ENCODE measurements around the gene POLH.
A peak's percentile ranks its signal among the peaks of the same experiment; 100 is the strongest.

POLH gene

DNA sequence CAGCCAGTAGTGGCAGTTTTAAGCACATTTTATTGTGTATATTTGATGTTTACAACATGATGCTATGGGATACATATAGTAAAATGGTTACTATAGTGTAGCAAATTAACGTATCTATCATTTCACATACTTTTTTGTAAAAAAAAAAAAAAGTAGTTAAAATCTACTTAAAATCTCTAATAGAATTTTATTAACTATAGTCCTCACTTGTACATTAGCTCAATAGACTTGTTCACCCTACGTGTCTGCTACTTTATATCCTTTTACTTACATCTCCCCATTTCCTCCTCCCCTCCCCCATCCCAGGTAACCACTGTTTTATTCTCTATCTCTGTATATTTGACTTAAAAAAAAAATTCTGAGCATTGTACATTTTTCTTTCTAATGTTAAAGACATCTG is 30.0 kb downstream of the POLH start:
- no peak for DNase-seq (ENCODE audit: low read depth, low spot score)

DNA sequence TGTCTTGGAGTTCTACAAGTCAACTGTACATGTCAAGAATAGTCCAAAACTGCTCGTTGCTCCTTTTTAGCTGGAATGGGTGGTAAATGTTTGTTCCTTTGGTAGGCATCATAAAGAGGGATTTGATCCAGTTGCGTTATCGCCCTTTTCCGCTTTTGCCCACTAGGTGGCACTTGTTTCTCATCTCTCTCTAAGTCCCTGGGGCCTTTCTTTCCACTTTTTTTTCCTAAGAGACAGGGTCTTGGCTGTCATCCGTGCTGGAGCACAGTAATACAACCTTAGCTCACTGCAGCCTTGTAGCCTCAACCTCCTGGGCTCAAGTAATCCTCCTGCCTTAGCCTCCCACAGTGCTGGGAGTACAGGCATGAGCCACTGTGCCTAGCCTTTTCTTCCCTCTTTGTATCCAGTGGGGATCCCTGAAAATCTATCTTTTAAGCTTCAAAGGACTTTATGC is 32.4 kb downstream of the POLH start:
- peak; percentile 69 for DNase-seq (ENCODE audit: low read depth, low spot score)

DNA sequence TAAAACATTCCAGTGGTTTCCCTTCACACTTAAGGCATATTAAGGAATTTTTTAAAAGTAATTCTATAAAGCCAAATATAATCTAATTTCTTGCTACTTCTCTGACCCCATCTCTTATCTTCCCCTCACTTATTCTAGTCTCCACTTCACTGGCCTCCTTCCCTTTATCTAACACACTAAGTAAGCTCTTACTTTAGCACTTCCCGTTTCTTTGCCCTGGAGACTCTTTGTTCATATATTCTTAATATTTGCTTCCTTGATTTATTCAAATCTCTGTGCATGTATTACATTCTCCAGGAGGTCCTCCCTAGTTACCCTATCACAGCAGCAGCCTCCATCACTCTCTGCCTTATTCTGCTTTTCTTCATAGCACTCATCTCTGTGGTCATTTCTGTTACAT is 32.8 kb downstream of the POLH start:
- no peak for DNase-seq (ENCODE audit: low read depth, low spot score)

DNA sequence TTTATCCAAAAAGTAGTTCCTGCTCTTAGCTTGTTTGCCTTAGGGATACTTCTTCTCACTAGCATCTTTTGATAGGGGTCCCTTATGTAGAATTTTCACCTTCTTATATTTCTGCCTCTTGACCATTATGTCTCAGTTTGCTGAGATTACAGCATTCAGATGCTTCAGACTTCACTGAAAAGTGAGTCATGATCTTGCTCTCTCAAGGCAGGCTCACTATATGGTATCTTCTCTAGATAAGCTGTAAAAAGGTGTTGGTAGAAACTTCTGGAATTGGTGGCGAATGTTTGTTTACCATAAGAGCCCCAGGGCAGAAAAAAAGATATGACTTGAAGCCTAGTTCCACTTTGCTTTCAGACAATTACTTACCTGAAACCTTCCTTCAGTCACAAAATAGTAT is 33.4 kb downstream of the POLH start:
- no peak for DNase-seq (ENCODE audit: low read depth, low spot score)

DNA sequence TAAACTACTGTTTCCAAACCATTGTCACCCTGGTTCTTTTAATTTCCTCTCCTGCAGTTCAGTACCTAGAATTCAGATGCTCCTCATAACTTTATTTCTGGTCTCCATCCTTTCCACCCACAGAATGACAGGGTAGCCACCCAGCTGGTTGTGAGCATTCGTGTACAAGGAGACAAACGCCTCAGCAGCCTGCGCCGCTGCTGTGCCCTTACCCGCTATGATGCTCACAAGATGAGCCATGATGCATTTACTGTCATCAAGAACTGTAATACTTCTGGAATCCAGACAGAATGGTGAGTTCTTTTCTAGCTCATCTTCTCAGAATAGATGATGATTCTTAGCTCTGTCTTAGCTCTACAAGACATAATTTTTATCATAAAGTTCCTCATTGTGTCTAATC is 34.4 kb downstream of the POLH start:
- DNase-seq (ENCODE audit: low read depth, low spot score), result no peak

DNA sequence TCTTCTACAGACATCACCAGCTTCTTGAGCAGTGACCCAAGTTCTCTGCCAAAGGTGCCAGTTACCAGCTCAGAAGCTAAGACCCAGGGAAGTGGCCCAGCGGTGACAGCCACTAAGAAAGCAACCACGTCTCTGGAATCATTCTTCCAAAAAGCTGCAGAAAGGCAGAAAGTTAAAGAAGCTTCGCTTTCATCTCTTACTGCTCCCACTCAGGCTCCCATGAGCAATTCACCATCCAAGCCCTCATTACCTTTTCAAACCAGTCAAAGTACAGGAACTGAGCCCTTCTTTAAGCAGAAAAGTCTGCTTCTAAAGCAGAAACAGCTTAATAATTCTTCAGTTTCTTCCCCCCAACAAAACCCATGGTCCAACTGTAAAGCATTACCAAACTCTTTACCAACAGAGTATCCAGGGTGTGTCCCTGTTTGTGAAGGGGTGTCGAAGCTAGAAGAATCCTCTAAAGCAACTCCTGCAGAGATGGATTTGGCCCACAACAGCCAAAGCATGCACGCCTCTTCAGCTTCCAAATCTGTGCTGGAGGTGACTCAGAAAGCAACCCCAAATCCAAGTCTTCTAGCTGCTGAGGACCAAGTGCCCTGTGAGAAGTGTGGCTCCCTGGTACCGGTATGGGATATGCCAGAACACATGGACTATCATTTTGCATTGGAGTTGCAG is 37.9 kb downstream of the POLH start:
- no peak for DNase-seq (ENCODE audit: low read depth, low spot score)

DNA sequence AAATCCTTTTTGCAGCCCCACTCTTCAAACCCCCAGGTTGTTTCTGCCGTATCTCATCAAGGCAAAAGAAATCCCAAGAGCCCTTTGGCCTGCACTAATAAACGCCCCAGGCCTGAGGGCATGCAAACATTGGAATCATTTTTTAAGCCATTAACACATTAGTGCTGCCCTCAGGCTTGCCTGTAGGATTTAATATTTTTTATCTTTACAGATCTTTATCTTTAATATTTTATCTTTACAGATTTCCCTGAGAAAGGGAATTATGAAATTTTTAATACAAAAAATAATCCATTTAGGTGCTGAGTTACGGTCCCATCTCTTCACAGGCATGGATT is 38.4 kb downstream of the POLH start:
- DNase-seq (ENCODE audit: low read depth, low spot score), result no peak

DNA sequence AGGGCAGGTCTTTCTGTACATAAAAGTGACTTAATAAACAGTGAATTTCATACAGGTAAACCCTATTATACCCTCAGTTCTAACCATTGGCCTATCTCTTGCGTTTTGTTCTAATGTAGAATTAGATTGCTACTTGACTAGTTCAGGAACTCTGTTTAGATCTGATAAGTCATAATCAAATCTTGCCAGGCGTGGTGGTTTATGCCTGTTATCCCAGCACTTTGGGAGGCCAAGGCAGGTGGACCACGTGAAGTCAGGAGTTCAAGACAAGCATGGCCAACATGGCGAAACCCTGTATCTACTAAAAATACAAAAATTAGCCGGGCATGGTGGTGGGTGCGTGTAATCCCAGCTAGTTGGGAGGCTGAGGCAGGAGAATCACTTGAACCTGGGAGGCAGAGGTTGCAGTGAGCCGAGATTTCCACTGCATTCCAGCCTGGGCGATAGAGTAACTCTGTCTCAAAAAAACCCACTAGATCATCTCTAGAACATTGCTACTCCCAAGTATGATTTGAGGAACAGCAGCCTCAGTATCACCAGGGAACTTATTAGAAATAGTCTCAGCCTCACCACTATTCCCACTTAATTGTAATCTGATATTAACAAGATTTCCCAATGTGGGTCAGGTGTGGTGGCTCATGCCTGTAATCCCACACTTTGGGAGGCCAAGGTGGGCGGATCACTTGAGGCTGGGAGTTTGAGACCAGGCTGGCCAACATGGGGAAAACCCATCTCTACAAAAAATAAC is 40.9 kb downstream of the POLH start:
- no peak for DNase-seq (ENCODE audit: low read depth, low spot score)

DNA sequence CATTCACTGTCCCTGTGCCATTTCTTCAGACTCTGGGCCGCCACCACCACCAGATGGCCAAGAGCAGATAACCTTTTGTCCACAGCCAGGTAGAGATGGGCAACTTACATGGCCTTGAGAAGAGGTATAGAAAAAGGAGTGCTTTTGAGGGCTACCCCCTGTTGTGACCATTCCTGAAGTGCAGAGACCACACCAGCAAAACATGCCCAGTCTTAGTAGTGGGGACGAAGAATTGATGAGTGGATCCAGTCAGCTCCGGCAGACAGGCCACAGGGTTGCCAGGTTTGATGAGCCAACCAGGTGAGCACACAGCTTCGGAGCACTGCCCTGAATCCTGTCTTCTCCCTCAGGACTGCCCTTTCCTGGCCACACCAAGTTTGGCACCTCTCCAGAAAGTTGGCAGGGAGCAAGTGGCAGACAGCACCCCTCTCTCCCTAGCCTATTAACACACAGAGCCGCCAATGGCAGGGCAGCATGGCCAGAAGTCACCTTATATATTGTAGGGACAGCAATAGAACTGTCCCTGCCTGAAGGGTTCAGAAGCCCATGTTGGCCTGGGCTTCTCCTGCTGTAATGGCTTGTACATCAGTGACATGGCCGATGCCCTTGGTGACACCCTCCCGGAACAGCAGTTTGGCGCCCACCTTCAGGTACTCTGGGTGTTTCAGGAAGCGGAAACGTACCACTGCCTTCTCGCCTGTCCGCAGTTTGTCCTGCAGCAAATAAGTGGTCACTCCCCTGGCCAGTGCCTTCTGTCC is 45.3 kb downstream of the POLH start:
- no peak for DNase-seq (ENCODE audit: low read depth, low spot score)

DNA sequence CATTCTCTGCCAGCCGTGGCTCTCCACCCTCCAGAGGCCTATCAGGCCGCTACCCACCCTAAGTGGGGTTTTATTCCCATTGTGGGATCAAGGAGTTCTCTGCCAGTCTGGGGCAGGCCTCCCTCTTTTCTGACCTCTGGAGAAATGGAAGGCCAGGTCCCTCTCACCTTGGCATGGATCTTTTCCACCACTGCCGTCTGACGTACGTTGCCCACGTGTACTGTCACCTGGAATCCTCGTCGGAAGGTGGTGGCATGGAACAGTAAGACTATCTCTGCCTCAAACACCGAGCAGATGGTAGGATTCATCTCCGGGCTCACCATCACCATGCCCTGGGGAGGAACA is 45.8 kb downstream of the POLH start:
- DNase-seq (ENCODE audit: low read depth, low spot score), result no peak

DNA sequence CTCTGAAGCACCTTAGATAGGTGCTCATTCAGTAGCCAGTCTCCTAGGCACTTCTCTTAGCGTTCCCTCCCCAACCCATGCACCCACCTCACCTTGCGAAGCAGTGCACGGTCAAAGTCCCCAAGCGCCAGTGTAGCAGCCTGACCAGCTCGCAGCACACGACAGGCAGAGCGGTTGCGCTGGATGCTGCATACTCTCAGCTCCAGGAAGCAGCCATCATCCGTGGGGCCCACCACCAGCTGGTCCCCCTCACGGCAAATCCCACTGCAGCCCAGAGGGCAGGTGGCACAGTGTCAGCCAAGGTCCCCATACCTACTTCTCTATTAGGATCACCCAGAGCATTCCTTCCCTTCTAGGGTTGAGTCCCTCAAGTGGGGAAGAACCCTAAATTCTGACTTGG is 46.6 kb downstream of the POLH start:
- DNase-seq (ENCODE audit: low read depth, low spot score), result no peak

DNA sequence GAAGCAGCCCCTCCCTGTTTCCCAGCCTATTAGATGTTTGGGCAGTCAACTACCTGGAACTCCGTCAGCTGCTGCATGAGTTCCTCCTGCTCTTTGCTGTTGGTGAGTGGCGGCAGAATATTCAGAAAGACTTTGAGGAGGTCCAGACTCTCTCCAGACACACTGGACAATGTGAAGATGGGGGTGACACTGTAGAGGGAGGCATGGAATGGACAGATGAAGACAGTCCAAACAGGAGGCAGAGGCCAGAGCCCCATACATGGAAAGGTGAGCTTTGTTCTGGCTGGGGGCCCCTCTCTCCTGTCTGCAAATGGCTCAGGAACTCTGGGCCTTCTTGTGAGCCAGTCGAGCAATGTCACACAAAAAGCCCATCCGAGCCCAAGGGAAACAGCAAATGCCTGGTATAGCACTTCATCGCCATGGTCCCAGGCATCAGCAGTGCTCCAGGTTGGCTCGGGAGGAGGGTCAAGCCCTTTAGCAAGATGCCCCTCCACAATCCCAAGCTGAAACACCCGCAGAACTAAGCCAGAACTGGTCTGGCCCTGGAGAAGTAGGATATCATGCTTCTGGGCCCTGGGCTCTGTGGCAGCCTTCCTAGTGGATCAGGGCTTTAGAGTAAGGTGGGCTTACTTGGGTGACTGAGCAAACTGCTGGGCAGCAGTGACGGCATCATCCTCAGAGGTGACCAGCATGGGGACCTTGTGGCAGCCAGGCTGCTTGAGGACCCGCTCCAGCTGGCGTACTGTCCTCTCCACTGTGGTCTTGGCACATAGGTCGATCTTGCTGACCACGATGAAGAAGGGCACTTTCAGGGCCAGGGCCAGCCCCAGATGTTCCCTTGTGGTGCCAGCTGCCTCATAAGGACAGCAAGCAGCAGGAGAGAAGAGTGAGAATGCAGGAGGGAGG is 48.1 kb downstream of the POLH start:
- DNase-seq (ENCODE audit: low read depth, low spot score), result no peak

DNA sequence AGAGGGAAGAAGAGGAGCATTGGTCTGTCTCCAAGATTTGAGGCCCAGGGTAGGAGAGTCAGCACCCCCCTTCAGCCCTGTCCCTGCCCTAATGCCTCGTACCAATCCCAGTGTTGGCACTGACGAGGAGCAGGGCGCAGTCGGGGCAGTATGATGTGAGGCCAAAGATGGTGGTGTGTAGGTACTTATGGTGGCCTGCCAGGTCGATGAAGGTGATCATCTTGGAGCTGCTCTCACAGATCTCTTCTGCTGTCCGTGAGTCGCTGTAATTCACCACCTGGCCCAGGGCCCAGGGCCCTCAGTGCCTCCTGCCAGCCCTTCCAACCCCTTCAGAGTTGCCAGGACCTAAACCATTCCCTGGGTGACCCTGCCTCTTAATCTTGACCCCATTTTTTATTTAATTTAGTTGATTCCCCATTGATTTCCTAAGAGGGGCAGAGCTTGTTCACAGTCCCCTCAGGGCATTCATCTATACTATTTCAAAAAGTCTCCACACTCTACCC is 48.9 kb downstream of the POLH start:
- no peak for DNase-seq (ENCODE audit: low read depth, low spot score)

DNA sequence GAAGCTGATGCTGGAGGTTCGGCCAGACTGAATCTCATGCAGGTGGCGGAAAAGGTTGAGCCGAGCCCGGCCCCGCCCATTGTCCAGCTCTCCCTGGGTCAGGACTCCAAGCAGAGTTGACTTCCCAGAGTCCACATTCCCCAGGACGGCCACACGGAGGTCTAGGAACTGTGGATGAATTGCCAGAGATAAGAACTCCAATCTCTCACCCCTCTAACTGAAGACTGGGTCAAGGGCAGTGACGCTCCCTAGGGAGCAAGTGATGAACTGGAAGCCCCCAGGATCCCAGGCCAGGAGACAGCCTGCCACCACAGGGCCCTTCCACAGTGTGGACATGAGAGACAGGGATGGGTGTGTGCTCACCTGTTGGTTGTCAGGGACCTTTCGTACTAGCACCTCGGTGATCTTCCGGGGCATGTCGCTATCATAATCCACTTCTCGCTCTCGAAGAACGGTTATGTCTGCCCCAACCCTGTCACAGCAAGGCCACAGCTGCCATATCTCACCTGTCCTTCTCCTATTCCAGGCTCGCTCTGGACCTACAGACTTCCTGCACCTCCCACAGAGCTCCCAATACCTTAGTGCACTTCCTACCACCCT is 49.5 kb downstream of the POLH start:
- DNase-seq (ENCODE audit: low read depth, low spot score), result no peak

DNA sequence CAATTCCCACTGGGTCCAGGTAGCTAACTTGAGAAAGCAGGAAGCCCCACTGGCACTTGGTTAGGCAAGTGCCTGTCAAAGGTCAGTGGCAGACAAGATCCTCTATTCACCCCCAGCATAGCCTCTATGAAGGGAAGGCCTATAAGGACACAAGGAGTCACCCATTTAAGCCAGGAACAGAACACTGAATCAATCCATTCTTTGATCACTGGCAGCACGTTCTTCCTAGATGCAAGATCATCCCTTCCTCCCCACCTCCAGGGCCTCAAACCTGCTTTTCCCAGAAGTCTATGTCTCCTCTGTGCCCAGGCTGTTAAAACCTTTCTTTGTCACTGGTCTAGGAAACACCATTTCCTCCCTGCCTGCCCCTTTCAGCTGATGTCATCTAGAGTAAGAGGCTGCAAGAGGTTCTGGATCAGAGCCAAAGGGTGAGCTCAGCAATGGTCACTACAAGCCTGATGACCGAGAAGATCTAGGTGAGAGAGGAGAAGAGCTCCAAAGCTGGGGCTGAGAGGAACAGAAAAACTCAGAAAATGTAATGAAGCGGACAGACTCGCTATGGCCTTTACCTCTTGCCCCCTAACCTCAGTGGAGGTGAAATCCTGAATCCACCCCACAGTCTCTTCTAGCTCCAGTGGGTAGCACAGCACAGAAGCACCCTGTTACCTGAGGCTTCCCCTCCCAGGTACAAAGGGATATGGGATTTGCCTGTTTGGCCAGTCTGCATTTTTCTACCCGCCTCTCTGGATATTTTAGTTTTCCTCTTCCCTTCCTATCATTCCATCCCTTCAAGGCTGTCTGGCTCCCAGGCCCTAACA is 51.2 kb downstream of the POLH start:
- no peak for DNase-seq (ENCODE audit: low read depth, low spot score)

DNA sequence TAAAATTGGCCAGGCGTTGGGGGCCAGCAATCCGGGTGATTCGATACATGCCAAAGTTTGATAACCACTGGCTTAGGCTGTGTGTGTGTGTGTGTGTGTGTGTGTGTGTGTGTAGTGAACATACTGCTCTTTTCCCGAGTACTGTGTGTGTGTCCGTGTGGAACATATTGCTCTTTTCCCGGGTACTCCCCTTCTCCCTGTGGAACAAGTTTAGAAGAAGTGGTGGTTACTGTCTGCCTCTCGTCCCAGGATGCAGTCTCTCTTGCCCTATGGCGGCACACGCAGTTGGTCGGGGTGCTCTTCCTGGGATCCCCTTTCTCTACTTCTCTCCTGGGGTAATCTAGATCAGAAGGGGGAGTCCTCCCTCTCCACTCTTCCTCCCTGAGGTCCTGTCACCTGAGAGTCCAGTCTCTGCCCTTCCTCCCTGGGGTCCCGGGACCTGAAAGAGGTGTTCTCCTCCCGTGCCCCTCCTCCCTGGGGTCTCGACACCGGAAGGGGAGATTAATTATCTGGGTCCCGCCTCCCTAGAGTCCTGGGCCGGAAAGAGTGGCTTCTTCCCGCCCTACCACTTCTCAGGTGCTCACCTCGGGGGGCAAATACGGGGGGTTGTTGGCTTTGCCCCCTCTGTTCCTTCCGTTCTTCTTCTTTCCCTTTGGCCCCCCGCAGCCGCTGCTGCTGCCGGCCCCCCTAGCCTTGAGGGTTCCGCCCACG is 52.6 kb downstream of the POLH start:
- DNase-seq (ENCODE audit: low read depth, low spot score), result no peak

DNA sequence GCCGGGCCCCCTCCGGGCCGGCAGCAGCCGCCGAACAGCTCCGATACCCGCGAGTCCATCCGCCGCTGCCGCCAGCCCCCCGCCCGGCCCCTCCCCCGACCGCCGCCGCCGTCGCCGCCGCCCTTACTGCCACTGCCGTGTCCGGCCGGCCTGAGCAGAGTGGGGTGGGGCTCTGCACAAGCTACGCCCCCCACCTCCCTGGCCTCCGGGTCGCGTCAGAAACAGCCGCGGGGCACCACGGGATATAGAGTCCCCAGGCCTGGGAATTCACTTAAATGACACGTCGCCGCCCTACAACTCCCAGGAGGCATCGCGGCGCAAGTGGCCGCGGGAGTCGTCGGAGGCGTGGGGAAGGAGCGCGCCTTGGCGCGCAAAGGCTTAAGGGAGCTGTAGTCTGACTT is 53.1 kb downstream of the POLH start, which contains the start of gene GTPBP2:
TSS of gene GTPBP2 (minus strand) at position 161 of the 401 bp plus-strand sequence. CDS start at position 59, 102 bp downstream.
- DNase-seq (ENCODE audit: low read depth, low spot score), result peak; percentile 90

DNA sequence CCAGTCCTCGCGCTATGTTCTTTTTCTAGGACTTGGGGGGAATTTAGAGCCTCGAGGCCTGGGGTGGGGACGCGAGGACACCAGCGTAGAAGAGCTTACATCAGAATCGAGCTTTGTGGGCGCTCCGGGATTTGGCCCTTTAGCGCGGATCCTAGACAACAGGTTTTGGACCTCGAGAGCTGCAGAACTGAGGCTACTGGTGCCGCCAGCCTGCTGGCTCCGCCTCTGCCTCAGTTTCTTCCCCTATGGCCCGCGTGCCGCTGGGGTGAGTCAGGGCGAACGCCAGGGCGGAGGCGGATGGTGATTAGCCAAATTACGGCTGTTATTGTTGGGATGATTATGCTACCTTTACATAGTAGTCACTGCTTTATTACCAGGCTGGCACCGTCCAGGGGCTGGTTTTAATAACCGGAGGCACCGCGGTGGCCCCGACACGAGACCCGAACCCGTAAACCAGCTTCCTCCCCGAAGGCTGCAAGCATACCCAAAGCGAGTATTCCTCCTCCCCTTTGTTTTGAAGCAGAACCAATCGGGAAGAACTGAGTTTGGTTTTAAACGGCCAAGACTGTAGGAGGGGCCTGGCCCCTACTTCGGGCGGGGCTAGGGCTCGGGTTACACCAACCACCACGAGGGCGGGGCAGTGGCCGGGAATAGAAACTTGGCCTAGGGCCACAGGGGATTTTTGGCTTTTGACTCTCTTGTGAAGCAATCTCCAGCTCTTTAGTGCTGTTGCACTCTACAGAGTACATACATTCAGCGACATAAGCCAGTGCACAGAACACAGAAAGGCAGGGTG is 53.7 kb downstream of the POLH start:
- peak; percentile 92 for DNase-seq (ENCODE audit: low read depth, low spot score)

Measured in iPS DF 19.7 (cell line).